ENCODE measurements around the gene EFHD2. TPM values are rescaled to one million over a fixed set of nuclear protein-coding genes. Genes with fewer than 3 reads are reported as not detected.
"Not testable (repeated sequence)": the region's sequence is repeated elsewhere in the genome, so short reads cannot be mapped to it uniquely, and the experiment has no call there.

EFHD2 gene
- polyA plus RNA-seq, 2 donors = 32.5 to 38.0 TPM

DNA sequence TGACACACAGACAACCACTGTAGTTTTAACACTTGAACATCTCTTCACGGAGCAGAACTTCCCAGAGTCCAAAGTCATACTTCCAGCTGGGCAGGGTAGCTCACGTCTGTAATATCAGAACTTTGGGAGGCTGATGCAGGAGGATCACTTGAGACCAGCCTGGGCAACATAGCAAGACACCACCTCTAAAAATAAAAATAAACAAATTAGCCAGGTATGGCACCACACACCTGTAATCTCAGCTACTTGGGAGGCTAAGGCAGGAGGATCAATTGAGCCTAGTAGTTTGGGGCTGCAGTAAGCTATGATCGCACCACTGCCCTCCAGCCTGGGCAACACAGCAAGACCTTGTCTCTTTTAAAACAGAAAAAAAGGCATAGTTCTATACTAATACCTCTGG, 24.3 kb upstream of the EFHD2 start:
- Histone ChIP-seq H3K27ac (ENCODE audit: low read depth in 2 of 2, low read length in 1 of 2) (no peak overlapping the region), H3K4me3 (ENCODE audit: low read depth in 1 of 2, low read length in 2 of 2) (no peak overlapping the region), H3K27me3 (ENCODE audit: control insufficient read depth in 1 of 2, insufficient read depth in 2 of 2, low read length in 2 of 2) (no peaks in the 10 kb centered on the region), H3K36me3 (ENCODE audit: control insufficient read depth in 2 of 2, insufficient read depth in 2 of 2, low read length in 1 of 2) (no peaks in the 10 kb centered on the region), H3K4me1 (ENCODE audit: control insufficient read depth in 2 of 2, insufficient read depth in 2 of 2, low read length in 1 of 2) (no peaks in the 10 kb centered on the region), H3K9me3 (ENCODE audit: control insufficient read depth in 2 of 2, insufficient read depth in 1 of 2, low read depth in 1 of 2, low read length in 1 of 2) (no peaks in the 10 kb centered on the region)
- 91 to 93% methylated on average over 3 of the region's 3 CpGs for WGBS, 2 donors

DNA sequence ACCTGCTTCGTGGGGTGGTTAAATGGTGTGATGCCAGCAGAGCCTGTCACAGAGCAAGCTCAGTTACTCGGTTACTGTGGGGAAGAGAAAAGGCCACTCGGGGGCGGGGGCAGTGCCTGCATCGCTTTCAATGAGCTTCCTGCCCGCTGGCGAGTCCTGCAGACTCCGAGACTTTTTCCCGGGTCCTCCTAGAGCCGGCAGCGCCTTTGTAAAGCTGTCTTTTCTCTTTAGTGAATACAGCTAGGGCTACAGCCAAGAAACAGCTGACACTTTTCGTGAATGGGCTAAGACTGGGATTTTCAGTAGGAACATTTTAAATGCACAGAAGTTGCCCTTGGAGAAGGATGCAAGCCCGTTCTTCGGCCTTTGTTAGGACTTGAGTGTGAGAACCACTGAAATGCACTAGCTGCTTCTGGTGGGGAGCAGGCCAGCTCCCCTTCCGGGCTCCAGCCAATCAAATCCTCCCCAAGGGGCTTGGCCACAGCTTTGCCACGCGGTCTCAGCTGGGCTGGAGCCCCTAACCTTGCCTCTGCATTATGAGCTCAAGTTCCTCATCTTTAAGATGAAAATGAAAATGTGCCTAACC, 23.4 kb upstream of the EFHD2 start:
- H3K4me3 ChIP-seq (ENCODE audit: low read depth in 1 of 2, low read length in 2 of 2) = no peak overlapping the region
- no peaks in the 10 kb centered on the region for H3K27me3 ChIP-seq (ENCODE audit: control insufficient read depth in 1 of 2, insufficient read depth in 2 of 2, low read length in 2 of 2)
- WGBS, 2 donors = 25 to 32% methylated on average over 17 of the region's 17 CpGs
- H3K27ac ChIP-seq (ENCODE audit: low read depth in 2 of 2, low read length in 1 of 2) = no peak overlapping the region
- H3K36me3 ChIP-seq (ENCODE audit: control insufficient read depth in 2 of 2, insufficient read depth in 2 of 2, low read length in 1 of 2) = no peaks in the 10 kb centered on the region
- H3K9me3 ChIP-seq (ENCODE audit: control insufficient read depth in 2 of 2, insufficient read depth in 1 of 2, low read depth in 1 of 2, low read length in 1 of 2) = no peaks in the 10 kb centered on the region
- H3K4me1 ChIP-seq (ENCODE audit: control insufficient read depth in 2 of 2, insufficient read depth in 2 of 2, low read length in 1 of 2) = no peaks in the 10 kb centered on the region

DNA sequence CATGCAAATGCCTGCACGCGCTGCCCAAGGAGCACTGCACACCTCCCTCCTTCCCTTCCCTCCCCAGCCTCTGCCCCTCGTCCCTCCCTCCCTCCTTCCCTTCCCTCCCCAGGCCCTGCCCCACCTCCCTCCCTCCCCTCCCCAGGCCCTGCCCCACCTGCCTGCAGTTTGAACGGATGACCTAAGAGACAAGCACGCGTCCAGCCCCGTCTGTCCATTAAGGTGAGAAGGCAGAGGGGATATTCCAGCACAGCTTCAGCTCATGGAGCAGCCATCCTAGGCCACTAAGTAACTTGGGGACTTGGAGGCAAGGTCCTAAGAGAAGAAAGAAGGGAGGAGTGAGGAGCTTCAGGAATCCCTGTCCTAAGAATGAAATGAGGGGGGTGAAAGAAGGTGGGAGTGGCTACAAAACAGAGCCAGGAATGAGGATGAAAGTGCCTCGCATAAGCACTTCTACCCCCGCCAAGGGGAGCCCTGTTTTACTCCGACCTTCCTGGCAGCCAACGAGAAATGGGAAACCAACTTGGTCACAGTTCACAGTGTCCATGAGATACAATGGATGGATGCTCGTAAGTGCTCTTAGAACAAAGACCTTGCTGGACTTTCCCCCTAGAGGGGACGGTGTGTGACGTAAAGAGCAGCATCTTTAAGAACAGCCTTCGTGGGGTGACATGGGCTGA, 21.3 kb upstream of the EFHD2 start:
- H3K27me3 ChIP-seq (ENCODE audit: control insufficient read depth in 1 of 2, insufficient read depth in 2 of 2, low read length in 2 of 2) = no peaks in the 10 kb centered on the region
- H3K9me3 ChIP-seq (ENCODE audit: control insufficient read depth in 2 of 2, insufficient read depth in 1 of 2, low read depth in 1 of 2, low read length in 1 of 2) = no peaks in the 10 kb centered on the region
- WGBS, 2 donors = 81 to 85% methylated on average over 14 to 15 of the region's 15 CpGs
- H3K27ac ChIP-seq (ENCODE audit: low read depth in 2 of 2, low read length in 1 of 2) = no peak overlapping the region
- no peaks in the 10 kb centered on the region for H3K4me1 ChIP-seq (ENCODE audit: control insufficient read depth in 2 of 2, insufficient read depth in 2 of 2, low read length in 1 of 2)
- H3K36me3 ChIP-seq (ENCODE audit: control insufficient read depth in 2 of 2, insufficient read depth in 2 of 2, low read length in 1 of 2) = no peaks in the 10 kb centered on the region
- no peak overlapping the region for H3K4me3 ChIP-seq (ENCODE audit: low read depth in 1 of 2, low read length in 2 of 2)

DNA sequence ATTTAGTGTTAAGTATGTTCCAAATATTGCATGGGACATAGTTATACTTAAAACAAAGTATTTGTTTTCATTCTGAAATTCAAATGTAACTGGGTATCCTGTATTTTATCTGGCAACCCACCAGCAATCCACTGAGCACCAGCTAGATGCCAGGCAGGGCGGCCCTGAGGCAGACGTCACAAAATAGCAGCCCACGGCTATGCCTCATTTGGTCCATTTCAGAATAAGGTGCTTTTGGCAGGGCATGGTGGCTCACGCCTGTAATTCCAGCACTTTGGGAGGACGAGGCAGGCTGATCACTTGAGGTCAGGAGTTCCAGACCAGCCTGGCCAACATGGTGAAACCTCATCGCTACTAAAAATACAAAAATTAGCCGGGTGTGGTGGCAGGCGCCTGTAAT, 19.9 kb upstream of the EFHD2 start:
- not testable (repeated sequence) for H3K27me3 ChIP-seq (ENCODE audit: control insufficient read depth in 1 of 2, insufficient read depth in 2 of 2, low read length in 2 of 2); H3K4me3 ChIP-seq (ENCODE audit: low read depth in 1 of 2, low read length in 2 of 2); H3K27ac ChIP-seq (ENCODE audit: low read depth in 2 of 2, low read length in 1 of 2); H3K9me3 ChIP-seq (ENCODE audit: control insufficient read depth in 2 of 2, insufficient read depth in 1 of 2, low read depth in 1 of 2, low read length in 1 of 2); H3K4me1 ChIP-seq (ENCODE audit: control insufficient read depth in 2 of 2, insufficient read depth in 2 of 2, low read length in 1 of 2); H3K36me3 ChIP-seq (ENCODE audit: control insufficient read depth in 2 of 2, insufficient read depth in 2 of 2, low read length in 1 of 2)
- WGBS, 2 donors = 90 to 91% methylated on average over 8 of the region's 8 CpGs

DNA sequence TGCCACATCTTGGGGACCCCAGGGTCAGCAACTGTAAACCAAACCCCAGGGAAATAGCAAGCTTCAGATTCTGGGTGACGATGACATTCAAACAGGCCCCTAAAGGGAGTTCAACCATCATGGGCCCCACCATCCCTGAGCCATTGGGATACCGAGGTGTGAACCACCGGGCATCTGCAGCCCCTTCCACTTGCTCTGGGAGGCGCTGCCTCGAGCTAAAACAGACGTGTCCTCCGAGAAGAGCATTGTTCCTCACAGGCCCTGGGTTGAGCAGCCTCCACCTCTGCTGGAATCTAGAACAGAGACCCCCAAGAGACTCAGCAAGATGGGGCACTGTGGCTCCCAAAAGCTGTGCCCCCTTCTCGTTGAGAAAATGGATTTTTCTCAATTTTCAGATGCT, 19.0 kb upstream of the EFHD2 start:
- 90 to 92% methylated on average over 8 of the region's 8 CpGs for WGBS, 2 donors
- Histone ChIP-seq H3K4me3 (ENCODE audit: low read depth in 1 of 2, low read length in 2 of 2) (no peak overlapping the region), H3K4me1 (ENCODE audit: control insufficient read depth in 2 of 2, insufficient read depth in 2 of 2, low read length in 1 of 2) (no peaks in the 10 kb centered on the region), H3K9me3 (ENCODE audit: control insufficient read depth in 2 of 2, insufficient read depth in 1 of 2, low read depth in 1 of 2, low read length in 1 of 2) (no peaks in the 10 kb centered on the region), H3K36me3 (ENCODE audit: control insufficient read depth in 2 of 2, insufficient read depth in 2 of 2, low read length in 1 of 2) (no peaks in the 10 kb centered on the region), H3K27me3 (ENCODE audit: control insufficient read depth in 1 of 2, insufficient read depth in 2 of 2, low read length in 2 of 2) (no peaks in the 10 kb centered on the region), H3K27ac (ENCODE audit: low read depth in 2 of 2, low read length in 1 of 2) (no peak overlapping the region)

DNA sequence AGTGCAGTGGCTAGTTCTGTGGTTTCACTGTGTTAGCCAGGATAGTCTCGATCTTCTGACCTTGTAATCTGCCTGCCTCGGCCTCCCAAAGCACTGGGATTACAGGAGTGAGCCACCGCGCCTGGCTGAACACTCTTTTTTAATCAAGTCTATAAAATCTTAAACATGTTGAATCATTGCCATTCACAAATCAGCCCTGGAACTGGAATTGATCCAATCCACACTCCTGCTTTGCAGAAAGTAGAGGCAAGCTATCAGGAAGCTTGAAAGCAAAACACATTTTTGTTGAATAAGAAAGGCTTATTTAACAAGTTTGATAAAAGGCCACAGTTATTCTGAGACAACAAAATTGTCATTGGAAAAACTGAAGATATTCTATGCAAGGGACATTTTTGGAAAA, 18.3 kb upstream of the EFHD2 start:
- H3K4me1 ChIP-seq (ENCODE audit: control insufficient read depth in 2 of 2, insufficient read depth in 2 of 2, low read length in 1 of 2) = no peaks in the 10 kb centered on the region
- H3K4me3 ChIP-seq (ENCODE audit: low read depth in 1 of 2, low read length in 2 of 2) = no peak overlapping the region
- no peaks in the 10 kb centered on the region for H3K36me3 ChIP-seq (ENCODE audit: control insufficient read depth in 2 of 2, insufficient read depth in 2 of 2, low read length in 1 of 2)
- H3K9me3 ChIP-seq (ENCODE audit: control insufficient read depth in 2 of 2, insufficient read depth in 1 of 2, low read depth in 1 of 2, low read length in 1 of 2) = no peaks in the 10 kb centered on the region
- no peak overlapping the region for H3K27ac ChIP-seq (ENCODE audit: low read depth in 2 of 2, low read length in 1 of 2)
- no peaks in the 10 kb centered on the region for H3K27me3 ChIP-seq (ENCODE audit: control insufficient read depth in 1 of 2, insufficient read depth in 2 of 2, low read length in 2 of 2)
- 59 to 62% methylated on average over 4 of the region's 4 CpGs for WGBS, 2 donors

DNA sequence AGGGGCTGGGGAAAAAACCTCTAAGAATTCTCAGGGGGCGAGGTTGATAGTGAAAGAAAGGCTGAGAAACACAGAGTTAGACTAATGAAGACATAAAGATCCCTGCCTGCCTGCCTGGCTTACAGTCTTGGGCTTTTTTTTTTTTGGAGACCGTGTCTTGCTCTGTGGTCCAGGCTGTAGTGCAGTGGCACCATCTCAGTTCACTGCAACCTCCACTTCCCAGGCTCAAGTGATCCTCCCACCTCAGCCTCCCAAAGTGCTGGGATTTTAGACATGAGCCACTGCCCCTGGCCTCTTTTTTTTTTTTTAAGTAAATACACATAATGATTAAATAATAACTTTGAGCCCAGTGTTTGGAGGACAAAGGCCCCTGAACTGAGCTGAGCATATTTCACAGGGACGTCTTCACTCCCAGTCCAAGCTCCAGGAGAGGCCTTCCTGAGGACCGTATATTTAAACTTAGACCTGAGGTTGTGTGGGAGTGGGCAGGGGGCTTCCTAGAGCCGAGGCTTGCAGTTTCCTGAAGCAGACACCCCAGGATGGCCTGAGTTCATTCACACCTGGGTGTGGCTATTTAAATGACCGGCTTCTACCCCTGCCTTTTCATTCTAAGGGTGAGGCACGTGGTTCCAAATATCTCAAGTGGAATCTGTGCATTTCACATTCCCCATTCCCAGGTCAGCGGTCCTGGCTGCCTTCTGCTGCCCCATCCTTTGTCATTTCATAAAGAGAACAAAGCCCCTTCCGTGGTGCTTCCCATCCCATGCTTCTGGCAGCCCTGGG, 16.0 kb upstream of the EFHD2 start:
- no peak overlapping the region for H3K27ac ChIP-seq (ENCODE audit: low read depth in 2 of 2, low read length in 1 of 2)
- H3K4me1 ChIP-seq (ENCODE audit: control insufficient read depth in 2 of 2, insufficient read depth in 2 of 2, low read length in 1 of 2) = no peaks in the 10 kb centered on the region
- H3K27me3 ChIP-seq (ENCODE audit: control insufficient read depth in 1 of 2, insufficient read depth in 2 of 2, low read length in 2 of 2) = no peaks in the 10 kb centered on the region
- H3K36me3 ChIP-seq (ENCODE audit: control insufficient read depth in 2 of 2, insufficient read depth in 2 of 2, low read length in 1 of 2) = no peaks in the 10 kb centered on the region
- WGBS, 2 donors = 75 to 79% methylated on average over 9 of the region's 9 CpGs
- no peak overlapping the region for H3K4me3 ChIP-seq (ENCODE audit: low read depth in 1 of 2, low read length in 2 of 2)
- no peaks in the 10 kb centered on the region for H3K9me3 ChIP-seq (ENCODE audit: control insufficient read depth in 2 of 2, insufficient read depth in 1 of 2, low read depth in 1 of 2, low read length in 1 of 2)

DNA sequence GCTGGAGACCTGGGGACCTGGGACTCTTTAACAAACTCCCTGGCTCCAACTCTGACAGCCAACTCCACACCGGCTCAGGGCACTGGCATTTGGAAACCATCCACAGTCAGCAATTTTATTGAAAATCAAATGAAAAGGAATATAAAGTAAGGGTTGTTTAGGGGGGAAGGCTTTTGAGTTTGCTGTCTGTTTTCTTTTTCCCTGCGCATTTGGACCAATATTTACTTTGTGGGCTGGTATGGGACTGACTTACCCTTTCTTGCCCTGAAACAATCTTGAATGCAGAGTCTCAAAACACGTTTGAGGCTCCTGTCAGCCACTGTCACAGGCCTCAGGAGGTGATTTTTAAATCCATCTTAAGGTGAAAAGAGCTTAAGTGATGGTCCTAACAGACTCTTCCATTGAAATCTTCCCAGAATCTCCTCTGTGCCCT, 15.4 kb upstream of the EFHD2 start:
- no peak overlapping the region for H3K4me3 ChIP-seq (ENCODE audit: low read depth in 1 of 2, low read length in 2 of 2)
- H3K9me3 ChIP-seq (ENCODE audit: control insufficient read depth in 2 of 2, insufficient read depth in 1 of 2, low read depth in 1 of 2, low read length in 1 of 2) = no peaks in the 10 kb centered on the region
- H3K27me3 ChIP-seq (ENCODE audit: control insufficient read depth in 1 of 2, insufficient read depth in 2 of 2, low read length in 2 of 2) = no peaks in the 10 kb centered on the region
- WGBS, 2 donors = 41 to 55% methylated on average over 3 of the region's 3 CpGs
- H3K27ac ChIP-seq (ENCODE audit: low read depth in 2 of 2, low read length in 1 of 2) = no peak overlapping the region
- H3K36me3 ChIP-seq (ENCODE audit: control insufficient read depth in 2 of 2, insufficient read depth in 2 of 2, low read length in 1 of 2) = no peaks in the 10 kb centered on the region
- no peaks in the 10 kb centered on the region for H3K4me1 ChIP-seq (ENCODE audit: control insufficient read depth in 2 of 2, insufficient read depth in 2 of 2, low read length in 1 of 2)

DNA sequence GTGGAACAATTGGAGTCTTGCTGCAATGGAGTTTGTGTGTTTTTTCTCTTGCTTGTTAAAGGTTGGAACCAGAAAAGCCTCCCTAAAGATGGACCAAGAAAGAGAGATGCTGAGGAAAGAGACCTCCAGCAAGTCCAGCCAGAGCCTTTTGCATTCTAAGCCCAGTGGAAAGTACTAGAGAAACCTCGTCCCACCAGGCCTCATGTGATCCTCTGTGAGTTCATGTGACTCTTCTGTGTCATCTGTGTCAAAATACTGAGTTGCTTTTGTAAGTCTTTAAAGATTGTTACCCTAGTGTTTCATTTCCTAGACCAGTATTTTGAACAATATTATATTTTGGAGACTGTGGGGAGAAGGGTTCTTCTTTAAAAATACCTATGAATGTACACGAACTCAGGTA, 12.5 kb upstream of the EFHD2 start:
- no peaks in the 10 kb centered on the region for H3K36me3 ChIP-seq (ENCODE audit: control insufficient read depth in 2 of 2, insufficient read depth in 2 of 2, low read length in 1 of 2)
- H3K4me3 ChIP-seq (ENCODE audit: low read depth in 1 of 2, low read length in 2 of 2) = no peak overlapping the region
- H3K27ac ChIP-seq (ENCODE audit: low read depth in 2 of 2, low read length in 1 of 2) = no peak overlapping the region
- no peaks in the 10 kb centered on the region for H3K27me3 ChIP-seq (ENCODE audit: control insufficient read depth in 1 of 2, insufficient read depth in 2 of 2, low read length in 2 of 2)
- peaks cover 0 to 5% of the 10 kb centered on the region in 2 donors for H3K9me3 ChIP-seq (ENCODE audit: control insufficient read depth in 2 of 2, insufficient read depth in 1 of 2, low read depth in 1 of 2, low read length in 1 of 2)
- peaks cover 0 to 2% of the 10 kb centered on the region in 2 donors for H3K4me1 ChIP-seq (ENCODE audit: control insufficient read depth in 2 of 2, insufficient read depth in 2 of 2, low read length in 1 of 2)
- WGBS, 2 donors = 89 to 92% methylated on average over 2 of the region's 2 CpGs

All from esophagus (tissue), 2 donors.